KMS-11 (cell line): Measurements from ENCODE around the gene SLC37A4.

Source experiments
- H2AFZ ChIP-seq: fragments of 200-600 bp; sonication (generic); 2 replicates; pipeline ENCODE4 v1.6.1; 2016; ENCODE audit warnings: antibody characterized with exemption, mixed run types, low read depth
- H3K27ac ChIP-seq: fragments of 200-600 bp; sonication (generic); 2 replicates; pipeline ENCODE4 v1.6.1; 2016; ENCODE audit warnings: mild to moderate bottlenecking, mixed run types
- H3K27me3 ChIP-seq: fragments of 200-600 bp; sonication (generic); 2 replicates; pipeline ENCODE4 v1.6.1; 2017; ENCODE audit warnings: mild to moderate bottlenecking, low read depth, mixed run types, moderate library complexity; ENCODE audit not compliant: insufficient read depth
- H3K36me3 ChIP-seq: fragments of 200-600 bp; sonication (generic); 2 replicates; pipeline ENCODE4 v1.6.1; 2017; ENCODE audit warnings: mild to moderate bottlenecking, mixed run types; ENCODE audit not compliant: insufficient read depth
- H3K4me1 ChIP-seq: fragments of 200-600 bp; sonication (generic); 2 replicates; pipeline ENCODE4 v1.6.1; 2016; ENCODE audit warnings: mild to moderate bottlenecking, low read depth, mixed run types; ENCODE audit not compliant: poor library complexity, severe bottlenecking
- H3K4me2 ChIP-seq: fragments of 200-600 bp; sonication (generic); 2 replicates; pipeline ENCODE4 v1.7.0; 2016; ENCODE audit warnings: mild to moderate bottlenecking, mixed run types
- H3K4me3 ChIP-seq: fragments of 200-600 bp; sonication (generic); IDR thresholded peaks from 2 replicates; pipeline ENCODE4 v1.6.1; 2017; ENCODE audit warnings: low read depth, low read length, mixed read lengths; ENCODE audit not compliant: insufficient read depth
- H3K79me2 ChIP-seq: fragments of 200-600 bp; sonication (generic); 2 replicates; pipeline ENCODE4 v1.6.1; 2016; ENCODE audit warnings: low read depth, mixed run types; ENCODE audit not compliant: insufficient read depth
- H3K9ac ChIP-seq: fragments of 200-600 bp; sonication (generic); 2 replicates; pipeline ENCODE4 v1.6.1; 2016; ENCODE audit warnings: mild to moderate bottlenecking, mixed run types
- H4K20me1 ChIP-seq: fragments of 200-600 bp; sonication (generic); 2 replicates; pipeline ENCODE4 v1.6.1; 2016; ENCODE audit warnings: mild to moderate bottlenecking, mixed run types; ENCODE audit not compliant: insufficient read depth
- CTCF ChIP-seq: fragments of 200-600 bp; sonication (generic); conservative IDR thresholded peaks from 2 replicates; pipeline ENCODE4 v1.6.1; 2017; ENCODE audit warnings: low read depth, mild to moderate bottlenecking, antibody characterized with exemption, low read length, moderate library complexity, mixed read lengths

SLC37A4 gene

GRCh38 chr11:119014209-119014924 is 16.3 kb downstream of the SLC37A4 start:
- H3K9ac ChIP-seq: no peak overlapping the region
- H3K4me3 ChIP-seq: no peak overlapping the region
- H3K27me3 ChIP-seq: no peaks in the 10 kb centered on the region
- TF ChIP-seq CTCF: no peak
- no peak overlapping the region for H2AFZ ChIP-seq
- H3K27ac ChIP-seq: no peak overlapping the region
- no peaks in the 10 kb centered on the region for H4K20me1 ChIP-seq
- peaks cover 13% of the 10 kb centered on the region for H3K4me1 ChIP-seq
- H3K79me2 ChIP-seq: peaks cover 28% of the 10 kb centered on the region
- H3K4me2 ChIP-seq: no peak overlapping the region
- no peaks in the 10 kb centered on the region; the same call in 1 of the 2 replicates for H3K36me3 ChIP-seq

GRCh38 chr11:119012629-119013170 is 18.0 kb downstream of the SLC37A4 start:
- Histone ChIP-seq H3K9ac (no peak overlapping the region), H3K79me2 (peaks cover 18% of the 10 kb centered on the region), H3K4me1 (peaks cover 13% of the 10 kb centered on the region), H2AFZ (no peak overlapping the region), H3K4me3 (no peak overlapping the region), H3K27me3 (no peaks in the 10 kb centered on the region), H3K36me3 (no peaks in the 10 kb centered on the region; the same call in 1 of the 2 replicates), H3K27ac (no peak overlapping the region; the same call in 1 of the 2 replicates), H3K4me2 (no peak overlapping the region), H4K20me1 (no peaks in the 10 kb centered on the region)
- no peak for TF ChIP-seq CTCF

- Histone ChIP-seq H4K20me1 (no peaks in the 10 kb centered on the region), H2AFZ (no peak overlapping the region), H3K27me3 (no peaks in the 10 kb centered on the region), H3K27ac (no peak overlapping the region), H3K79me2 (peaks cover 6% of the 10 kb centered on the region), H3K4me1 (peaks cover 6% of the 10 kb centered on the region), H3K4me2 (no peak overlapping the region), H3K9ac (no peak overlapping the region), H3K36me3 (no peaks in the 10 kb centered on the region; the same call in 1 of the 2 replicates), H3K4me3 (no peak overlapping the region)
- no peak for TF ChIP-seq CTCF
These were observed 19.1 kb downstream of the SLC37A4 start for GRCh38 chr11:119011476-119012053.

- no peak overlapping the region for H3K27ac ChIP-seq
- H3K27me3 ChIP-seq: no peaks in the 10 kb centered on the region
- H3K4me2 ChIP-seq: no peak overlapping the region
- no peaks in the 10 kb centered on the region for H3K79me2 ChIP-seq
- no peak for TF ChIP-seq CTCF
- no peak overlapping the region for H2AFZ ChIP-seq
- no peaks in the 10 kb centered on the region for H4K20me1 ChIP-seq
- no peaks in the 10 kb centered on the region for H3K4me1 ChIP-seq
- no peak overlapping the region for H3K4me3 ChIP-seq
- peaks cover under 1% of the 10 kb centered on the region; the same call in 1 of the 2 replicates for H3K36me3 ChIP-seq
- H3K9ac ChIP-seq: no peak overlapping the region
These were observed 24.0 kb downstream of the SLC37A4 start for GRCh38 chr11:119006656-119007055.
